HG02943 (cell line): Measurements from ENCODE around the gene YTHDF2.
"Not testable (repeated sequence)": the region's sequence is repeated elsewhere in the genome, so short reads cannot be mapped to it uniquely, and the experiment has no call there.

ENCODE experiments used
- ATAC-seq: cut with Tn5 transposase; IDR thresholded peaks from one replicate; pipeline ENCODE4 v1.9.1; 2021; ENCODE audit warnings: mild to moderate bottlenecking, low read depth, moderate library complexity; ENCODE audit not compliant: unreplicated experiment

YTHDF2 gene

DNA sequence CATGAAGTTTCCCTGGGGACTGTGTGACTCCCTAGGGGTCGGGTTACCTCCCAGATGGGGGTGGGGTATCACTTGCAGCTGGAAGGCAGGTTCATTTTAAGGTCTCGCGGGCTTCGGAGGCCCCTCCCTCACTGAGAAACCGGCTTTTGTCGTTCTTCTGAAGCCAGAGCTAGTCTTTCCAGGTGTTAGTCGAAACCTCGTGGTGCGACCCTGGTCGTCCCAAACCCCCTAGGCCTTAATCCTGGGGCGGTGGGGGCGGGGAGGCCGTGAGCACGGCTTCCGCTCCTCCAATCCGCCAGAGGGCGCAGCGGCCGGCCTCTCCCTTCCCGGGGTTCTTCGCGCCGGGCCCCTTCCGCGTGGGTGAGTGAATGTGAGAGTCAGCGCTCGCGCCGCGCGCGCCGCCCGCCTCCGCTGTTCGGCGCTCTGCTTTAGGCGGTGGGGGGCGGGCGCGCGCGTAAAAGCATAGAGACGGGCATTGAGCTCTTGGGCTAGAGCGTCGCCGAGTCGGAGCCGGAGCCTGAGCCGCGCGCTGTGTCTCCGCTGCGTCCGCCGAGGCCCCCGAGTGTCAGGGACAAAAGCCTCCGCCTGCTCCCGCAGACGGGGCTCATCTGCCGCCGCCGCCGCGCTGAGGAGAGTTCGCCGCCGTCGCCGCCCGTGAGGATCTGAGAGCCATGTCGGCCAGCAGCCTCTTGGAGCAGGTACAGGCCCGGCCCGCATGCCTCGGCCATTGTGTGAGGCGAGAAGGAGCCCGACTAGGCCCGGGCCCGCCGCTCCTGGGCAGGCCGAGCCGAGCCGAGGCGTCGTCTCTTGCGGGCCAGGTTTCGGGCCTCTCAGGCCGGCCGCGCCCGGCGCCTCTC is at the start of gene YTHDF2:
Gene YTHDF2, plus strand, starts transcription at position 491 of the 857 bp plus-strand sequence. Its CDS starts 181 bp downstream, at position 672.
- peak; percentile 84 for ATAC-seq

DNA sequence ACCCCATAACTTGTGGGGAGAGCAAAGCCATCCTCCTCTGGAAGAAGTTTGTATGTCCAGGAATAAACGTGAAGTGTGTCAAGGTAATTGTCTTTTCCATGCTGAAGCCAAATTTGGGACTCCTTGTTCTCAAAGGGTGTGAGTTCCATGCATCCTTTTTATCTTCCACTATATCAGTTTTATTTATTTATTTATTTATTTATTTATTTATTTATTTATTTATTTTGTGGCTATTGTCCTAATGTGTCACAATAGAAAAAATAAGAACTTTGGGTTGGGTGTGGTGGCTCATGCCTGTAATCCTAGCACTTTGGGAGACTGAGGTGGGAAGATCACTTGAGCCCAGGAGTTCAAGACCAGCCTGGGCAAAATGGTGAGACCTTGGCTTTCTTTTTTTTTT is 45.1 kb upstream of the YTHDF2 start:
- ATAC-seq, result not testable (repeated sequence)

- ATAC-seq, result no peak
These were observed 33.1 kb upstream of the YTHDF2 start for GRCh38 chr1:28703629-28704028.

GRCh38 chr1:28716336-28716735 is 20.4 kb upstream of the YTHDF2 start:
- ATAC-seq, result no peak

DNA sequence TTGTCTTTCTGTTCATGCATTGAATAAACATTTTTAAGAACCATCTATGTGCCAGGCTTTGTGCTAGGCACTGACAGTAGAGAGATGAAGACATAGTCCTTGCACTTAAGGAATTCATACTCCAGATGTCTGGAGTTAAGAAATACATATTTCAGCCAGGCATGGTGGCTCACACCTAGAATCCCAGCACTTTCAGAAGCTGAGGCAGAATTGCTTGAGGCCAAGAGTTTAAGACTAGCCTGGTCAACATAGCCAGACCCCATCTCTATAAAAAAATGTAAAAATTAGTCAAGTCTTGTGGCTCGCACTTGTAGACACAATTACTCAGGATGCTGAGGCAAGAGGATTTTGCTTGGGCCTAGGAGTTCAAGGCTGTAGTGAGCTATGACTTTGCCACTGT is 18.6 kb upstream of the YTHDF2 start:
- ATAC-seq, result no peak

- ATAC-seq, result no peak
These were observed 18.0 kb upstream of the YTHDF2 start for GRCh38 chr1:28718586-28719331.

GRCh38 chr1:28719332-28719619 is 17.5 kb upstream of the YTHDF2 start:
- ATAC-seq, result no peak

- ATAC-seq, result no peak
These were observed 16.4 kb upstream of the YTHDF2 start for GRCh38 chr1:28720376-28720775.

DNA sequence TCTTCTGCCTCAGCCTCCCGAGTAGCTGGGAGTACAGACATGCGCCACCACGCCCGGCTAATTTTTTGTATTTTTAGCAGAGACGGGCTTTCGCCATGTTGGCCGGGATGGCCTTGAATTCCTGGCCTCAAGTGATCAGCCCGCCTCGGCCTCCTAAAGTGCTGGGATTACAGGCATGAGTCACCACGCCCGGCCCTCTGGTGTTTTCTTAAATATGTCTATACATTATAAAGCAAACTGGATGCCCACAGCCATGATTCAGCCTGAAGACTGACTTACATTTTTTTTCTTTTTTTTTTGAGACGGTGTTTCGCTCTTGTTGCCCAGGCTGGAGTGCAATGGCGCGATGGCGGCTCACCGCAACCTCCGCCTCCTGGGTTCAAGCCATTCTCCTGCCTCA is 14.8 kb upstream of the YTHDF2 start:
- not testable (repeated sequence) for ATAC-seq

- ATAC-seq, result not testable (repeated sequence)
These were observed 11.4 kb upstream of the YTHDF2 start for GRCh38 chr1:28725365-28725764.

GRCh38 chr1:28735961-28736449 is 735 bp upstream of the YTHDF2 start:
- ATAC-seq, result no peak

DNA sequence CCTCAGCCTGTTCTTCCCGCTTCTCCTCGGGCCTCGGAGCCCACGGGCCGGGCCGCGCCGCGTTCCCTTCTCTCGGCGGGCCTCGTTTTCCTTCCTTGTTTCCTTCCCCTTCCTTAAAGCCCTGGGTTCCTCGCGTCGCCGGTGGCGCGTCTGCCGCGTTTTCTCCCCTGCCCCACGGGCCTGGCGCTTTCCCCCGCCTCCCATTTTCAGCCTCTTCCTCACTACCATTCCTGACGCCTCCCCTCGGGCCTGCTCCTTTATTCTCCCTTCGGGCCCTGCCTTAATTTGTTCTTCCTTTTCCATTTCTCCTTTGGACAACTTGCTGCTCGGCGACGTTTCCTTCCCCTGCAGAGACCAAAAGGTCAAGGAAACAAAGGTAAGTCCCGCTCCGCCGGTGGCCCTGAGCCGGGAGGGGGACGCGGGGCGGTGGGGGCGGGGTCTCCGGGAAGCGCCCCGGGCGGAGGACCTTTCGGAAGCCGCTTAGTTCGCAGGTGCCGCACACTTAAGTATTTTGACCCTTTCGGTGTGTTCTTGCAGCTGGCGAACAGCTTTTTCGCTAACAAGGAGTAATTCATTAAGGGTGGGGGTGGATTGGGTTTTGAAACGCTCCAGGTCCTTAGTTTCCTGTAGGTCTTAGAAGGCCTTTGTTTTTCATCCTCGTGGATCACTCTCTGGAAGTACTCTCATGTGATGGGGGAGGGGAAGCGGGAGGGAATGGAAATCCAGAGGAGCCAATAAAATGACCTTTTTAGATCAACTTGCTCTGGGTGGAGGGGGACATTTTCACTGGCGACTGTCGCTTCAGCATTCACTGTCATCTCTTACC is 780 bp downstream of the YTHDF2 start:
- peak; percentile 19 for ATAC-seq

GRCh38 chr1:28740118-28740517 is 3.4 kb downstream of the YTHDF2 start:
- no peak for ATAC-seq

- ATAC-seq, result no peak
These were observed 7.4 kb downstream of the YTHDF2 start for GRCh38 chr1:28744184-28744583.

DNA sequence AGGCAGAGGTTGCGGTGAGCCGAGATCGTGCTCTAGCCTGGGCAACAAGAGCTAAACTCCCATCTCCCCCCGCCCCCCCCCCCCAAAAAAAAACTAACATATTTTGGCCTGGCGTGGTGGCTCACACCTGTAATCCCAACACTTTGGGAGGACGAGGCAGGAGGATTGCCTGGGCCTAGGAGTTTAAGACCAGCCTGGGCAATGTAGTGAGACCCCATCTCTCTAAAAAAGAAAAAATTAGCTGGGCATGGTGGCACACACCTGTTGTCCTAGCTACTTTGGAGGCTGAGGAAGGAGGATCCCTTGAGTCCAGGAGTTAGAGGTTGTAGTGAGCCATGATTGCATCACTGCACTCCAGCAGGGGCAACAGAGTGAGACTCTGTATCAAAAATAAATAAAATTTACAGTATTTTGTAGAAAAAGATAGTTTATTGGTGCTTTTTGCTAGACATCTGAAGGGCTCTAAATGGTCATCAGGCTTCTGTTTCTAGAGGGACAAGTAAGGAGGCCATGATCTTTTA is 9.0 kb downstream of the YTHDF2 start:
- no peak for ATAC-seq

- no peak for ATAC-seq
These were observed 13.6 kb downstream of the YTHDF2 start for GRCh38 chr1:28750330-28750729.

- not testable (repeated sequence) for ATAC-seq
These were observed 14.1 kb downstream of the YTHDF2 start for GRCh38 chr1:28750771-28751294.

DNA sequence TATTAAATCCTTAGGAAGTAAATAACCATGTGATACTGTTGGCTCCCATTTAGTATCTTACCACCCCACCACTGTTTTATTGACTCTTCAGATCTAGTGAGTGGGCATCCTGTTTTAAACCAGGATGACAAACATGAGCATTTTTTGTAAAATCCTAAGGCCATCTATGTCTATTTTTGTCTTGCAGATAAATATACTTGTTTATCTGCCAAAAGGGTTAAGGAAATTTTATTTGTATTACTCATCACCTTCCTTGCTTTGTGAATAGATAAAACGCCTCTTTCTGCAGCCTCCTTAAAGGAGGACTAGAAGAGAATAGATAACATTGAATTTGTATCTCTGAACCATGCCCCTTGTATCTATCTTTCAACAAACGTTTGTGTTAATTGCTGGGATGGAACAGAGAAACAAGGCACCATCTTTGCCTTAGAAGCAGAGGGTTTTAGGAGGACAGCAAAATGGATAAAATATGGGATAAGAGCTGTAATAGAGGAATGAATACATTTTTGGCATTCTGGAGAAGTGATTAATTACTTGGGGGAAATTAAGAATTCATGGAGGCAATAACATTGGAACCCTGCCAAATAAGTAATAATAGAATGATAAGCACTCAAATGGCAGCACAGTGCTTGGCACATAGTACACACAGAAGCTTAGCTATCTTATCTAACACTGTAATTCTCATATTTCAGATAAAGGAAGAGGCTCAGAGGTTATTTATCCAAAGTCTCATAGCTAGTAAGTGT is 14.7 kb downstream of the YTHDF2 start:
- no peak for ATAC-seq

- no peak for ATAC-seq
These were observed 19.0 kb downstream of the YTHDF2 start for GRCh38 chr1:28755701-28756100.

DNA sequence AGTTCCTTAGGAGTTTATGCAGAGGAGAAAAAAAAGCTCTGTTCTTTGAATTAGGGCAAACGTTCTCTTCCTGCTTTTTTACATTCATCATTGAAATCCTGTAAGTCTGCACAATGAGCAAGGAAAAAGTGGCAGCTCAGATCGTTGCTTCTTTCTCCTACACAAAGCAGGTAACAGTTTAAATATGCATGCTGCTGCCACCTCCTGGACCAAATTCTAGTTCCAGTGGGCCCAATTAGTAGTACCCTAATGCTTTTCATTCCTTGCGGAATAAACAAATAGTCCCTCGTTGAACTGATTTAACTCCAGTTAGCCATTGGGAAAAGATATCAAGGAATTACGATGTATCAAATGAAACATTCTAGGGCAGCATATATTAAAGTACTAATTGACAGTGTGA is 20.1 kb downstream of the YTHDF2 start:
- ATAC-seq, result no peak
